Measurements from ENCODE around the gene MAPK1.
"Not testable (repeated sequence)": the region's sequence is repeated elsewhere in the genome, so short reads cannot be mapped to it uniquely, and the experiment has no call there.

The MAPK1 gene

GRCh38 chr22:21752276-21752675 is 115.2 kb downstream of the MAPK1 start:
- no peak for DNase-seq

GRCh38 chr22:21745948-21746347 is 121.5 kb downstream of the MAPK1 start:
- DNase-seq, result no peak

- DNase-seq, result not testable (repeated sequence)
Measured at GRCh38 chr22:21744917-21745316, 122.5 kb downstream of the MAPK1 start.

- no peak for DNase-seq
Measured at GRCh38 chr22:21741790-21742189, 125.7 kb downstream of the MAPK1 start.

- DNase-seq, result no peak
Measured at GRCh38 chr22:21741059-21741458, 126.4 kb downstream of the MAPK1 start.

- DNase-seq, result no peak
Measured at GRCh38 chr22:21739828-21740377, 127.5 kb downstream of the MAPK1 start.

GRCh38 chr22:21738966-21739365 is 128.5 kb downstream of the MAPK1 start:
- DNase-seq, result no peak

GRCh38 chr22:21738081-21738480 is 129.4 kb downstream of the MAPK1 start:
- DNase-seq, result no peak

- DNase-seq, result no peak
Measured at GRCh38 chr22:21736948-21737347, 130.5 kb downstream of the MAPK1 start.

- no peak for DNase-seq
Measured at GRCh38 chr22:21736084-21736642, 131.3 kb downstream of the MAPK1 start.

- DNase-seq, result peak; percentile 90 to 91
Measured at GRCh38 chr22:21735200-21736083, 132.0 kb downstream of the MAPK1 start, which contains the start of gene YPEL1. YPEL1 (minus strand) TSS chr22:21735794; CDS start chr22:21710744, 25,050 bp downstream.

- no peak for DNase-seq
Measured at GRCh38 chr22:21734540-21735199, 132.8 kb downstream of the MAPK1 start.

GRCh38 chr22:21731503-21731902 is 135.9 kb downstream of the MAPK1 start:
- no peak for DNase-seq

GRCh38 chr22:21730535-21731308 is 136.7 kb downstream of the MAPK1 start:
- no peak for DNase-seq

GRCh38 chr22:21729184-21729583 is 138.3 kb downstream of the MAPK1 start:
- DNase-seq, result not testable (repeated sequence)

GRCh38 chr22:21728270-21728669 is 139.2 kb downstream of the MAPK1 start:
- no peak for DNase-seq

- no peak for DNase-seq
Measured at GRCh38 chr22:21727768-21728167, 139.7 kb downstream of the MAPK1 start.

- DNase-seq, result no peak
Measured at GRCh38 chr22:21727159-21727558, 140.3 kb downstream of the MAPK1 start.

- DNase-seq, result peak; percentile 33 to 43
Measured at GRCh38 chr22:21726650-21727049, 140.8 kb downstream of the MAPK1 start.

- no peak for DNase-seq
Measured at GRCh38 chr22:21725956-21726649, 141.3 kb downstream of the MAPK1 start.

- not testable (repeated sequence) for DNase-seq
Measured at GRCh38 chr22:21724496-21724895, 142.9 kb downstream of the MAPK1 start.

Data from activated CD4-positive, alpha-beta T cell treated with anti-CD3 and anti-CD28 coated beads, Interleukin-2, amount 50 U/mL, for 48 hours (primary cell).